Effector CD8-positive, alpha-beta T cell (primary cell): ENCODE results near the gene CNTD1.
"Not testable (repeated sequence)": the region's sequence is repeated elsewhere in the genome, so short reads cannot be mapped to it uniquely, and the experiment has no call there.

Experiments used
- DNase-seq: peaks from one replicate; lab custom pipeline; 2025; lab: John Stamatoyannopoulos, UW

Gene CNTD1

GRCh38 chr17:42846594-42847280 lies 48.1 kb downstream of the CNTD1 start:
- DNase-seq, result no peak

DNA sequence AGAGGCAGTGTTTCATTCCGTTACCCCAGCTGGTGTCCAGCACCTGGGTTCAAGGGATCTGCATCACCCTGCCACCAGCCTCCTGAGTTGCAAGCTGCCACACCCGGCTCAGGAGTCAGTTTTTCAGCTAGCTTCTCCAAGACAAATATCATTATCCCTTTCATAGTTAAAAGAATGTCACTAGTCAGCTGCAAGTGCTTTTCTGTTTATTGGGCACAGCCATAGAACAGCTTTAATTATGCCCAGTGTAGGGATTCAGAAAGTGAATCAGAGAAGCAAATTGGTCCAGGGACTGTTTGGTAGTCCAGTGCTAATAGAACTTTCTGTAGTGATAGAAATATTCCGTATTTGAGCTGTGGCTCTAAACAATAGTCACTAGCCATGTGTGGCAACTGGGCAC lies 49.4 kb downstream of the CNTD1 start:
- no peak for DNase-seq

- DNase-seq, result no peak
Measured at GRCh38 chr17:42849031-42849430, 50.4 kb downstream of the CNTD1 start.

DNA sequence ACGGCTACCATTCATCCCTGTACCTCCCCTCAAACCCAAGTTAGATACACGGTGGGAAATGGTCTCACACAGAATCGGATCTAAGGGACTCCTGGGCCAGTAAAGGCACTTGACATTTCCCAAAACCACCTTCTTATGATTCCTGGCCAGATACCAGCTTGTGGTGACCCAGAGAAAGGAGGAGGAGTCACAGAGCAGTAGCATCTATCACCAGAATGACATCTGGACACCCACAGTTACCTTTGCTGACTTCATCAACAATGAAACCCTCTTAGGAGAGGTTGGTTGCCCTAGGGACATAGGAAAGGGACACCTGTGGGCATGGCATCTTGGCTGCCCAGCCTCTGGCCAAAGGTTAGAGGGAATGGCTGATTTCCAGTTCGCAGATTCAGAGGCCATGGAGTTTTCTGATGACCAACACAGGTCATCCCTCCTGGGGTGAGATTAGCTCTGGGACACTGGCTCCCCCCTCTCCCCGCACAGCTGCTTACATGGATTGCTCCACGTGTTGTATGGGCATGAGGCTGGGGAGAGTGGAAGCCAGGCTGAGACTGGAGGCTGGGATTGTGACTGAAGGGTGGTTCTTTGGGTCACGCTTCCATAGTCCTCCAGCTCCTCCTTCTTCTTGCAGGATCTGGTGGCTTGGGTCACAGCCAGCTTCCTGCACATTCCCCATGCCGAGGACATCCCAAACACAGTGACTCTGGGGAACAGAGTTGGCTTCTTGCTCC lies 51.0 kb downstream of the CNTD1 start:
- no peak for DNase-seq

DNA sequence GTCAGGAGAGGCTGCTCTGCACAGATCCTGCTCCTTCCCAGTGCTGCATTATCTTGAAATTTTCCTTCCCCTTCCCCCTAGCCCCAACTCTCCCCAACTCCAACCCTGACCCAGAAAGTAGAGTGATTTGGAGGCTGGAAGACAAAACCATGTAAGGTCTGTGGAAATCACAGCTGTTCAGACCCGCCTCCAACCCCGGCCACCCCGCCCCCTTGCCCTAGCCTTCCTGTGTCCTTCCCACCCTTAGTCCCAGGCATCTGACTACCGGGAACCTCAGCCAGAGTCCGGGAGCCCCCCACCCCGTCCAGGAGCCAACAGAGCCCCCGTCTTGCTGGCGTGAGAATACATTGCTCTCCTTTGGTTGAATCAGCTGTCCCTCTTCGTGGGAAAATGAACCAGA lies 52.3 kb downstream of the CNTD1 start, which contains the start of gene AOC3:
Gene AOC3 (plus strand): TSS at position 246 of the 400 bp plus-strand sequence. CDS start 145 bp downstream, at position 391.
- no peak for DNase-seq

GRCh38 chr17:42851371-42852240 lies 52.9 kb downstream of the CNTD1 start:
- DNase-seq, result not testable (repeated sequence)

DNA sequence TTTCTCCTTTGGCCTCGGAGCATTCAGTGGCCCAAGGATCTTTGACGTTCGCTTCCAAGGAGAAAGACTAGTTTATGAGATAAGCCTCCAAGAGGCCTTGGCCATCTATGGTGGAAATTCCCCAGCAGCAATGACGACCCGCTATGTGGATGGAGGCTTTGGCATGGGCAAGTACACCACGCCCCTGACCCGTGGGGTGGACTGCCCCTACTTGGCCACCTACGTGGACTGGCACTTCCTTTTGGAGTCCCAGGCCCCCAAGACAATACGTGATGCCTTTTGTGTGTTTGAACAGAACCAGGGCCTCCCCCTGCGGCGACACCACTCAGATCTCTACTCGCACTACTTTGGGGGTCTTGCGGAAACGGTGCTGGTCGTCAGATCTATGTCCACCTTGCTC lies 53.7 kb downstream of the CNTD1 start:
- no peak for DNase-seq

DNA sequence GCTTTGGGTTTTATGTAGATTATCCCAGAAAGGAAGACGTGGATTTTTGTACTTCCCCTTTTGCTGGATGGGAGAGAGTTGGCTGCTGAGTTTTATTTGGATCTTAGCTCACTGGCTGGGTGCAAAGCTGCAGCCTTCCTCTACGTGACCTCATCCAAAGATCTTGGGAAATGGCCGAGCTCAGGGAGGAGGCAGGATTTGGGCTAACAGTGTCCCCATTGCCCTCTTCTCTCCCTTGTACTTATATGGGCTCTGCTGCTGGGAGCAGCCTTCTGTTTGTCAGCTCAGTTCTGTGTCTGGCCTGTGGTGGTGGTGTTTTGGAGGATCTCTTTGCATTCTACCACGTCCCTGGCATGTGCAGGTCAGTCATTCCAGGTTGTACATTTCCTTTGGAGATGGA lies 54.3 kb downstream of the CNTD1 start:
- no peak for DNase-seq

DNA sequence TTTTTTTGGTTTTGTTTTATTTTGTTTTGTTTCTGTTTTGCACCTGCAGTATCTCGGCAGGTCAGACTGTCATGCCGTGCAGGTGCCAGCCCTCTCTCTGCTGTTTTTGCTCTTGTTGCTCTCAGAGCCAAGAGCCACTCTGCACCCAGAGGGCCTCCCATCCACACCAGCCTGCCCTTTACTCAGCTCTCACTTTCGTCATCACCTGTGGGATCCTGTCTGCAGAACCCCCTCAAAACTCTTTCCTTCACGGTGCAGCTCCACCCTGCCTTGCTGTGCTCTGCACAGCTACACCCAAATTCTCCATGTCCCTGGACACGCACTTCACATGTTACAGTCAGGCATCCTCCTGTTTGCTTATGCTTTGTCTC lies 54.9 kb downstream of the CNTD1 start:
- no peak for DNase-seq

GRCh38 chr17:42853968-42854790 lies 55.5 kb downstream of the CNTD1 start:
- no peak for DNase-seq

- no peak for DNase-seq
Measured at GRCh38 chr17:42855048-42855596, 56.5 kb downstream of the CNTD1 start.

DNA sequence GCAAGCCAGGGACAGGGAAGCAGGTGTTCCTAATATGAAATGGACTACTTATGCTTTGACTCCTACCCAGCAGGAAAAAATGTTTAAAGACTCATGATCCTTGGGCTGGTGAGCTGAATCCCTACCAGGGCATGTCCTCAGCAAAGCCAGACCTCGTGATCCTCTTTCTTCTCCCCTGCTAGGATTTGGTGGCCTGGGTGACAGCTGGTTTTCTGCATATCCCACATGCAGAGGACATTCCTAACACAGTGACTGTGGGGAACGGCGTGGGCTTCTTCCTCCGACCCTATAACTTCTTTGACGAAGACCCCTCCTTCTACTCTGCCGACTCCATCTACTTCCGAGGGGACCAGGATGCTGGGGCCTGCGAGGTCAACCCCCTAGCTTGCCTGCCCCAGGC lies 57.4 kb downstream of the CNTD1 start:
- not testable (repeated sequence) for DNase-seq

GRCh38 chr17:42856516-42856915 lies 57.9 kb downstream of the CNTD1 start:
- DNase-seq, result not testable (repeated sequence)

GRCh38 chr17:42857389-42857788 lies 58.7 kb downstream of the CNTD1 start:
- no peak for DNase-seq
